CMK (cell line): ENCODE measurements around the gene PRAMEF13.
"Not testable (repeated sequence)": the region's sequence is repeated elsewhere in the genome, so short reads cannot be mapped to it uniquely, and the experiment has no call there.

Source experiments
- DNase-seq: peaks from one replicate; pipeline ENCODE4 v3.0.0-alpha.2; 2010; ENCODE audit warnings: low read depth

Gene PRAMEF13

GRCh38 chr1:13201309-13201708 is at the start of gene PRAMEF13:
PRAMEF13 (minus strand) TSS chr1:13201409; CDS start chr1:13199589, 1,820 bp downstream.
- DNase-seq, result not testable (repeated sequence)

GRCh38 chr1:13247122-13247521 is 45.9 kb upstream of the PRAMEF13 start:
- DNase-seq, result not testable (repeated sequence)

DNA sequence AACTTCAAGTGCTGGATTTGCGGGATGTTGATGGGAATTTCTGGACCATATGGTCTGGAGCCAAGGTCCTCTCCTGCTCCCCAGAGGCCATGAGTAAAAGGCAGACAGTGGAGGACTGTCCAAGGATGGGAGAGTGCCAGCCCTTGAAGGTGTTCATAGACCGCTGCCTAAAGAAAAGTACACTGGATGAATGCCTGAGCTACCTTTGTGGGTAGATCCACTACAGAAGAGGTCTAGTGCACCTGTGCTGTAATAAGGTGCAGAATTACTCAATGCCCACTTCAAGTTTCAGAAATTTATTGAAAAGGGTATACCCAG is 45.3 kb upstream of the PRAMEF13 start:
- DNase-seq, result not testable (repeated sequence)

GRCh38 chr1:13245841-13246553 is 44.8 kb upstream of the PRAMEF13 start:
- not testable (repeated sequence) for DNase-seq

GRCh38 chr1:13243536-13244263 is 42.5 kb upstream of the PRAMEF13 start:
- DNase-seq, result not testable (repeated sequence)

DNA sequence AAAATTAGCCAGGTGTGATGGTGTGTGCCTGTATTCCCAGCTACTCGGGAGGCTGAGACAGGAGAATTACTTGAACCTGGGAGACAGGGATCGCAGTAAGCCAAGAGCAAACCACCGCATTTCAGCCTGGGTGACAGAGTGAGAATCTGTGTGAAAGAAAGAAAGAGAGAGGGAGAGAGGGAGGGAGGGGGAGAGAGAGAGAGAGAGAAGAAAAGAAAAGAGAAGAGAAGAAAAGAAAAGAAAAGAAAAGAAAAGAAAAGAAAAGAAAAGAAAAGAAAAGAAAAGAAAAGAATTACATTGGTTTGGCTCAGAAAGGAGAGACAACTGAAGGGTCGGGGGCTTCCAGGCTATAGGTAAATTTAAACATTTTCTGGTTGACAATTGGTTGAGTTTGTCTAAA is 38.4 kb upstream of the PRAMEF13 start:
- DNase-seq, result not testable (repeated sequence)

DNA sequence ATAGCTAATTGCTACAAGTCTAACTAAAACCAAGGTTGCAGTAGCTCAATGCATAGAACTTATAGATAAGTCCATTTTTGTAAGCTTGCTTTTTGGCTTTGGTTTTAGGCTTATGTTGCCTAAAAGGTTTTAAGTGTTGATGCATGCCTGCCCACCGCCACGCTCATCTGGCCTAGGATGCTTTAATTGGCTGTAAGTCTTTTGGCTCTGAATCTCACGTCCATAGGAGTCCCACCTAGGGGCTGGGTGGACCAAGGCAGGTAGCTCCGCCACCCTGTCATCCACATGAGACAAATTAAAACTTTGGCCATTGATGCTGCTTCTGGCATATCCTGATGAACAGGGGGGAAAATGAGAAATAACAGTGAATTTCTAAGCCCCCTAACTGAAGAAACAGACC is 36.4 kb upstream of the PRAMEF13 start:
- not testable (repeated sequence) for DNase-seq

DNA sequence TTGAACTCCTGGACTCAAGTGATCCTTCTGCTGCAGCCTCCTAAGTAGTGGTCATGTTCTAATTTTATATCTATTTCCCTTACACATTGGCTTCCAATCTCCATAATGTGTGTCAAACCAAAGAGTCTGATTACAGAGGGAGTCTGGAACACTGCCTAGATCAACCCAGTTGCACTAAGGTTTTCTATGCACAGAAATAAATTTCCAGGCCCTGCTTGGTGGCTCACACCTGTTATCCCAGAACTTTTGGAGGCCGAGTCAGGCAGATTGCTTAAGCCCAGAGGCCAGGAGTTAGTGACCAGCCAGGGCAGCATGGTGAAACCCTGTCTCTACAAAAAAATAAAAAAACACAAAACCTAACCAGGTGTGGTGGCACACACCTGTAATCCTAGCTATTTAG is 32.8 kb upstream of the PRAMEF13 start:
- not testable (repeated sequence) for DNase-seq

DNA sequence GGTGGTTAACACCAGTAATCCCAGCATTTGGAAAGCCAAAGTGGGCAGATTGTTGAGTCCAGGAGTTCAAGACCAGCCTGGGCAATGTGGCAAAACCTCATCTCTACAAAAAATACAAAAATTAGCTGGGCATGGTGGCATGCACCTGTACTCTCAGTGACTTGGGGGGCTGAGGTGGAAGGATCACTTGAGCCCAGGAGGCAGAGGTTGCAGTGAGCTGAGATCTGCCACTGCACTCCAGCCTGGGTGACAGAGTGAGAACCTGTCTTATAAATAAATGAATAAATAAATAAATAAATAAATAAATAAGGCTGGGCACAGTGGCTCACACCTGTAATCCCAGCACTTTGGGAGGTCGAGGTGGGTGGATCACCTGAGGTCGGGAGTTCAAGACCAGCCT is 30.8 kb upstream of the PRAMEF13 start:
- not testable (repeated sequence) for DNase-seq

DNA sequence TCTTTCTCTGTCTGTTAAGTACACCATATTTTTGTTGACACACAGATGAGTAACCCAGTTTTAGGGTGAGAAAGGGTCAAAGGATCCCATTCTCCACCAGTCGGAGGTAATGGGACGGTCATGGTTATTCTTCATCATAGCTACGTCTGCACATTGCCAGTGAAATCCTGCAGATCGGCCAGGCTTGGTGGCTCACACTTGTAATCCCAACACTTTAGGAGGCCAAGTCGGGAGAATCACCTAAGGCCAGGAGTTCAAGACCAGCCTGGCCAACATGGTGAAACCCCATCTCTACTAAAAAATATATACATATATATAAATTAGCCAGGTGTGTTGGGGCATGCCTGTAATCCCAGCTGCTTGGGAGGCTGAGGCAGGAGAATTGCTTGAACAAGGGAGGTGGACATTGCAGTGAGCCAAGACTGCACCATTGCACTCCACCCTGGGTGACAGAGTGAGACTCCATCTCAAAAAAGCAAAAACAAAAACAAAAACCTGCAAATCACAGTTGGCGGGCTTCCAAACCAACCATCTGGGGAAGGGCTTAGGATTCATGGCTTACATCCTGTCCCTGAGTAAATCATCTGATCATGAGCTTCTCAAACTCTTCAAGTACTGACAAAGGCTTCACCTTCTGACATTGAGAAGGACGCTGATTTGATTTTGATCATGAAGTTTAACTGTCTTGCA is 30.0 kb upstream of the PRAMEF13 start:
- not testable (repeated sequence) for DNase-seq

DNA sequence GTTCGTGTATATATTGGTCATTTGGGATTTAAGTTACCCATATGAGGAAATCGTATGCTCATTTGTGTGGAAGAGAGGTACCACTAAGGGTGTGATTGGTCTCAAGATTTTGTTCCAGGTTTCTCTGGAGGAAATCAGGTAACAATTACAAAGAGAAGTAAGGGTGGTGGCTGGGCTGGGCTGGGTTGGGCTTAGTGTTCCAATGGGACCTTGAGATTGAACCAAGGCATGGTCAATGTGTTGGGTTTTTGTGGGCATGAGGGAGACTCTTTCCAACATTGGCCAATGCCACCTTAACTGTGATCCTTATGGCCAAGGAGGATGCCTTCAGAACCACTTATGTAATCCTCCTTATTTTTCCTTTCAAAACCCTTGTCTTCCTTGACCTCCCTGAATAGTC is 29.4 kb upstream of the PRAMEF13 start:
- not testable (repeated sequence) for DNase-seq

DNA sequence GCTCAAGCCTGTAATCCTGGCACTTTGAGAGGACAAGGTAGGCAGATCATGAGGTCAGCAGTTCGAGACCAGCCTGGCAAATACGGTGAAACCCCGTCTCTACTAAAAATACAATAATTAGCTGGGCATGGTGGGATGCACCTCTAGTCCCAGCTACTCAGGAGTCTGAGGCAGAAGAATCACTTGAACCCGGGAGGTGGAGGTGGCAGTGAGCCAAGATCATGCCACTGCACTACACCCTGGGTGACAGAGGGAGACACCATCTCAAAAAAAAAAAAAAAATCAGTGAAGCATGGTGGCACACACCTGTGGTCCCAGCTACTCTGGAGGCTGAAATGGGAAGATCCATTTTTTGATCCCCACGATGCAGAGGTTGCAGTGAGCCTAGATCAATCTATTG is 28.9 kb upstream of the PRAMEF13 start:
- DNase-seq, result not testable (repeated sequence)

DNA sequence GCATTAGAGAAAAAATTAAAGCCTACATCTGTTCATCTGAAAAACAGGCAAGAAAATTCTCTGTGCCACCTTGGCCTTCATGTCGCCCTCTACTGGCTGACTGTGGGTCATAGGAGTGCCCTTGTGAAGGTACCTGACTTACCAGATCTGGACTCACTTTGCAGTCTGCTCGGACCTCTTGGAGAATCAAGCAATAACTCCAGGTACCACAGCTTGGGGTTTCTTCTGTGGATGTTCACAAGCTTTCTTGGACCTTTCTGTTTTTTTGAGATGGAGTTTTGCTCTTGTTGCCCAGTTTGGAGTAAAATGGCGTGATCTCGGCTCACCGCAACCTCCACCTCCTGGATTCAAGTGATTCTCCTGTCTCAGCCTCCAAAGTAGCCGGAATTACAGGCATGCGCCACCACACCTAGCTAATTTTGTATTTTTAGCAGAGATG is 27.2 kb upstream of the PRAMEF13 start:
- peak; percentile 15 for DNase-seq

GRCh38 chr1:13227271-13228055 is 26.3 kb upstream of the PRAMEF13 start:
- DNase-seq, result not testable (repeated sequence)

DNA sequence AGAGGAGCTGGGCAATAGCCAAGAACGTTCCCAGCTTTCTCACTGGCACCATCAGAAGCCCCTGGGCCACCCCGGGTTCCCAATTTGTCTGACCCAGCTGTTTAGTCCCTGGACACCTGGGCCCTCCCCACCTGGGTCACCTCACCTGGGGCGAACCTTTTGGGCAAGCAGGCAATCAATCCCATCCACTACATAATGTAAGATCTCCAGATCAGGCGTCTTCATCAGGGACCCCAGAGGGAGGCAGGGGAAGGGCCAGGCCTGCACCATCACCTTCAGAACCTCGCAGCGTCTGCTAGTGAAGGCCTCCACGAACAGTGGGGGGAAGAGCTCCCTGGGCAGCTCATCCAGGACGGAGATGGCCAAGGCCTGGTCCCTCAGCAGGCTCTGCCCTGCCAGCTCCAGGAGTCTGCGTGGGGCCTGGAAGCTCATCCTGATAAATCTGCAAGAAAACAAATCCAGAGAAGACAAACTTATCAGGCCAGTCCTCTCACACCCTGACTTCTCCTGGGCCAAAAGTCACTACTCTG is 24.5 kb upstream of the PRAMEF13 start, which contains the start of gene PRAMEF18:
Gene PRAMEF18 (minus strand): TSS at position 480 of the 530 bp plus-strand sequence. CDS start 48 bp downstream, at position 432.
- not testable (repeated sequence) for DNase-seq

DNA sequence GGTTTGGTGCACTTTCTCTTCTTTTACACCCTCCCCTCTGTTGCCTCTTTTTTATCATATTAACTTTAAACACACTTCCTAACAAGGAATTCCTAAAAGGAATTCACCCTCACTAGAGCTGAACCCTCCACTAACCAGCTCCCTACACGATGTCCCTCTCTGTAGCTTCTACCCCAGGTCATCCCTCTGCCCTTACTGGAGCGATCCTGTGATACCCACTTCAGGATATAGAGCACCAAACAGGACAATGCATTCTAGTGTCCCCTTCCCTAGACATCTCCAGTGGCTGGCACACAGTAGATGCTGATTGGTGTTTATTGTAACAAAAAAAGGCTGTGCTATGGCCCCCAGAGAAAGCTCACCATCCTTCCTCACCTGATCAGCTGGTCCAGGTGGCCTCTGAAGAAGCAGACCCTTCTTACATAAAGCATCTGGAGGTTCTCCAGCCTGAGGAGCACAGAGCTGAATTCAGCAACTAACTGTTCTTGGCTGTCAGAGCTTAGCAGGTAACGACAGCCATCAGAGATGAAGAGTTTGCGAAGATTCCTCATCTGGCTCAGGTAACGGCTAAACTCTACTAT is 23.4 kb upstream of the PRAMEF13 start:
- no peak for DNase-seq

DNA sequence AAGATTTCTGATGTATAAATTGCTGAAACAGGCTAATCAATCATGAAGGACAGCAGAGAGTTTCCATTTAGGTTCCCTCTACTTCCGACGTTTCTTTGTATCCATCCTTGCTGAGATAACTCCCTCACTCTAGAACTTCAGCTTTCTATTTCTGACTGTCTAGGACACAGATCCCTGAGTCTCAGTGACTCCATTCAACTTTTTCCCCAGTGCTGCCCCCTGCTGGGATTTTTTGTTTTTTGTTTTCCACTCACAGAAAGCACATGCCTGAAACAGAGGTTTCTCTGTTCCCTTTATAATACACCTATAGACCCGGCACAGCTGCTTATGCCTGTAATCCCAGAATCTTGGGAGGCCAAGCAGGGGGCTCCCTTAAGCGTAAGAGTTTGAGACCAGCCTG is 21.6 kb upstream of the PRAMEF13 start:
- not testable (repeated sequence) for DNase-seq

DNA sequence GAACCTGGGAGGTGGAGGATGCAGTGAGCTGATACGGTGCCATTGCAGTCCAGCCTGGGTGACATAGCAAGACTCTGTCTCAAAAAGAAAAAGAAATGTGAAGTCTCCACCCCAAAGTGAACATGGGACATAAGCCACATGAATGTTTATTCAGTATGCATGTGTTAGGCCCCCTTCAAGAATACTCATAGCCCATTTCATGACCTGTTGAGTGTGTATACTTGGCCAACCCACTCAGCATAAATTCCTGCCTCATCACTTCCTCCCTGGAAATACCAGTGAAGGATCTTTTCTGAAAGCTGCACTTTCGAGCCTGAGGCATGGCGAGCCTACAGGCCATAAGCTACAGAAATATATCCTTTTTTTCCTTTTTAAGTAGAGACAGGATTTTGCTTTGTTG is 18.0 kb upstream of the PRAMEF13 start:
- DNase-seq, result not testable (repeated sequence)

DNA sequence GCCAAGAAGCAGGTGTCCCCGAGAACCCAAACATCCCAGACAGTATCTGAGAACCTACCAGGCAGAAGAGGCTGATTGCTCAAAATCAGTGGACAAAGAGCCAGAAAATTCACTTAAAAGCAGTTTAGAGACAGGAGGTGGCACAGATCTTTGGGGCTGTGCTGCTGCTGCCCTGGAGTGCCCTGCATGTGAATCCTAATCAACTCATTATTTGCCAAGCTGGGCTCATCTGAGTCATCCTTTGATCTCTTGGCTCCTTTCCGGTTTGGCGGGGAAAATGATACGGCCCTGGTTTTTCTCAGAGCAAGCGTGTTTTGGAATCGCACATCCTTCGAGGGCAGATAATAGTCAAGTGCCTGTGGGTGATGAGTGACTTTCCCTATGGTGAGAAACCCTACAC is 15.4 kb upstream of the PRAMEF13 start:
- DNase-seq, result not testable (repeated sequence)

DNA sequence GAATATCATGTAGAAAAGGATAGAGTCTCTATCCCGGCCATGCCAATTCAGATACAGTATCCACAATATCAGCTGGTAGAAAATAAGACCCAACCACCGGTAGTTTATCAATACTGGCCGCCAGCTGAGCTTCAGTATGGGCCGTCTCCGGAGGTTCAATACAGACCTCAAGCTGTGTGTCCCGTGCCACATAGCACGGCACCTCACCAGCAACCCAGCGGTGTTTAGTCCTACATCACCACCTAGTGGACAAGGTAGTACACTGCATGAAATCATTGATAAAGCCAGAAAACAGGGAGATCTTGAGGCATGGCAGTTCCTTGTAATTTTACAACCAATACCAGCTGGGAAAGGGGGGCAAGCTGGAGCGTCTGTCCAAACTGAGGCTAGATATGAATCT is 7.5 kb upstream of the PRAMEF13 start:
- DNase-seq, result not testable (repeated sequence)

DNA sequence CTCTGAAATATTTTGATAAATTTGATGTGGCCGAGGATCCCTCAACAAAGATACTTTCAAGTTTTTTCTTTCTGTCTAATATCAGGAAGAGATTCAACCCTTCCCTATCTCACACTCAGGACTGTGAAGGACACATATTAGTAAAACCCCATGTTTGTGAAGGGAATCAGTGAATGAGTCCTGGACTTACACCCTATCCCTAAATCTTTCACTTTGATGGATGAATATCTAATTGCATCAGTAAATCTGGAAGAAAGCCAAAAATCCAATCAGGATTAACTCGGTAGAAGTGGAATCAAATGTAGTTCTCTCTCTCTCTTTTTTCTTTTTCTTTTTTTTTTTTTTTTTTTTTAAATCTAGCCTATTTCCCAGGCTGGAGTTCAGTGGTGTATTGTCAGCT is 29.7 kb downstream of the PRAMEF13 start, which contains the start of gene PRAMEF9:
Gene PRAMEF9 (plus strand): TSS at position 301 of the 400 bp plus-strand sequence. CDS start 3,433 bp downstream, outside the sequence.
- DNase-seq, result not testable (repeated sequence)
